GM10266 (cell line): ENCODE measurements around the gene IFNLR1.

Experiments used
- DNase-seq: peaks from one replicate; pipeline ENCODE4 v3.0.0; 2012; ENCODE audit errors: extremely low spot score
- CTCF ChIP-seq: IDR thresholded peaks from 2 replicates; pipeline ENCODE4 v1.5.1; 2012; ENCODE audit warnings: mild to moderate bottlenecking, low read depth; ENCODE audit not compliant: control insufficient read depth, insufficient read depth; ENCODE audit errors: missing control alignments

Gene IFNLR1

DNA sequence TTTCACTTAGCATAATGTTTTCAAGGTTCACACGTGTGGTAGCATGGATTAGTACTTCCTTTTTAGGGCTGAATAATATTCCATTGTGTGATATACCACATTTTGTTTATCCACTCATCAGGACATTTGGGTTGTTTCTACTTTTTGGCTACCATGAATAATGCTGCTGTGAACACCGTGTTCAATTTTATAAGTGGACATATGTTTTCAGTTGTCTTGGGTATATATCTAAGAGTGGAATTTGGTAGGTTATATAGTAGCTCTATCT is 47.9 kb downstream of the IFNLR1 start:
- DNase-seq: no peak
- no peak for TF ChIP-seq CTCF

GRCh38 chr1:24138476-24139221 is 48.4 kb downstream of the IFNLR1 start:
- DNase-seq: no peak
- no peak for TF ChIP-seq CTCF

DNA sequence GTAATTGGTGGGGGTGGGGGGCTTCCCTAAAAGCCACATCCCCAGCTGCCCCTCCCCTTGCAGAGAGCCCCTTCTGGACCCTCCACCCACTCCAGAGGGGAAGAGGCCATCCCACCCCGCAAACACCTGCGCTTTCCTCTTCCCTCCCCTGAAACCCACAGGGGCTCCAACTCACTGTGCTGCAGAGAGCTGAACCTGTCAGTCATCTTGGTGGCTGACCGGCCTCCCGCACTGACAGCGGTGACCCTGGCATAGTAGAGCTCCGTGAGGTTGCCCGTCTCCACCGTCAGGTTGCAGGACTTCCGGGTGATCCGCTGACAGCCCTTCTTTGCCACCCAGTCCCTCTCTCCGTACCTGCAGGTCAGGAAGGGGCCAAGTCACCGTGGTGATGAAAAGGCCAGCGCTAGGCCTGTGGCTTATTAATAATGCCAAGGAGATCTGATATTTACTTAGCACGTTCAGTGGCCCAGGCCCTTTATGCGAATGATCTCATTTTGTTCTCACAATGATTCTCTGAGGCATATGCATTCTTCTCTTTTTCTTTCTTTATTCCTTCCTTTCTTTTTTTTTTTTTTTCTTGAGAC is 50.0 kb downstream of the IFNLR1 start:
- no peak for DNase-seq
- TF ChIP-seq CTCF: no peak

DNA sequence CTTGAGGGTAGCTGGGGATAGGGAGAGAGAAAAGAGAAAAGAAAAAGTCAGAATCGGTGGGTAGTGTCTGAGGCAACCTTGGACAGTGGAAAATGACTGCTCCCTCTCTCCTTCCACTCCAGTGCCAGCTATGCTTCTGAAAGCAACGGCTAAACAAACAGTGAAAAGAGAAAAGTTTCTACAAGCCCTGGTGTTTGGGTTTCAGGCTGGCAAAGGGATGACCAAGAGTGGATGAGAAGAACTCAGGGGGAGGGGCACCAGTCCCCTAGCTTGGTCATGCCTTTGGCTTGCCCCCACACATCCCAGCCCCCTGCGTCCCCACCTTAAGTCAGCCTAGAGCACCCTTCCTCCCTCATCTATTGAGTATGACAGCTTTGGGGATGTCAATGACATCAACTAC is 52.7 kb downstream of the IFNLR1 start:
- no peak for DNase-seq

DNA sequence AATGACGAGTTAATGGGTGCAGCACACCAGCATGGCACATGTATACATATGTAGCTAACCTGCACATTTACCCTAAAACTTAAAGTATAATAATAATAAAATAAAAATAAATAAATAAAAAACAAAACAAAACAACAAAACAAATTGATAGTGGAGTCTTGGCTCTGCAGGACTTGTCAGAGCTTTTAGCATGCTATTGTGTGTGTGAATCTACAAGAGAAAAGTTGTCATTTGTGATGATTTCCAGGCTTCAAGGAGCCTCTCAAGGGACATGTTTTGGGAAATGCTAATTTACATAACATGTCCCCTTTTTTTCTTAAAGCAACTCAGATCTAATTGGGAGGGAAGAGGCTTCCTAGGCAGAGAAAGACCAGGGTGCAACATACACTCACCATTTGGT is 53.3 kb downstream of the IFNLR1 start:
- TF ChIP-seq CTCF: no peak
- DNase-seq: no peak

More for the DNA sequence above, 52.7 kb downstream of the IFNLR1 start:
- no peak for TF ChIP-seq CTCF

DNA sequence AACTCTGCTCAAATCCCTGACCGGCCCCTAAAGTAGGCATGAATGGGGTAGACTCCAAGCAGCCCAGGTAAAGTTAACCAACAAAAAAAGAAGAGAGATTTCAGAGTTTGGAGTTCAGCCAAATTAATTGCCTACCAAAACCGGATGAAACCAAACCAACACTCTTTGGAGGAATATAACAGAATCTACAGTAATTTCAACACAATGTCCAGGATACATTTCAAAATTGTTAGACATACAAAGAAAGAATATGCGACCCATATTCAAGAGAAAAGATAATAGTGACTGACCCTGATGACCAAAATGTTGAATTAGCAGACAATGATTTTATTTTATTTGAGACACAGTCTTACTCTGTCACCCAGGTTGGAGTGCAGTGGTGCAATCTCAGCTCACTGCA is 56.7 kb downstream of the IFNLR1 start:
- TF ChIP-seq CTCF: no peak
- no peak for DNase-seq

DNA sequence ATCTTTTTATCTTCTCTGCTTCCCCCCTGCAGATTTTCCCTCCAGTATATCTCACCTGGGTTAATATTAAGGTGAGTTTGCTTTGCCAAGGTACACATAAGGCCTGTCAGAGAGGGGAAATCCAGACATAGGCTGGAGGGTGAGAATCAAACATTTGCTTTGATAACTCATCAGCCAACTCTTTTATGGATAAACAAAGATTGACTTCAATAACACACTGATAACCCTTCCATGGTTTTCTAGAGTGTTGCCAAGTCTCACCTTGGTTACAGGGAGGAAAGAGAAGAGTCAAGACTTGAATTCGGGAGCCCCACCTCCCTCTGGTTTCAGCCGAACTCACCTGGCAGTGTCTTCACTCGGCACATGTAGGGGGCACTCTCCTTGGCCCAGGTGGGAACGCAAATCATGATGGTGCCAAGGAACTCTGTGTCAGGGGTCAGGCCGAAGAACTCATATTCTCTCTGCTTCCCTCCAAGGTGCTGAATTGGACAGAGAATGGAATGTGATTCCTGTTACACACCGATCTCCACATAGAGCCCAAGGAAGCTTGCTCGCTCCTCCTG is 59.2 kb downstream of the IFNLR1 start:
- no peak for DNase-seq
- no peak for TF ChIP-seq CTCF
